Smooth muscle cell (in vitro differentiated cells): ENCODE measurements around the gene DIDO1. TPM values are rescaled to one million over a fixed set of nuclear protein-coding genes. Genes with fewer than 3 reads are reported as not detected.

ENCODE experiments used
- DNase-seq: peaks from one replicate; lab custom pipeline; 2025; ENCODE audit not compliant: unreplicated experiment; lab: John Stamatoyannopoulos, UW
- H2AFZ ChIP-seq: fragments of 200-600 bp; sonication (generic); 2 replicates; pipeline ENCODE4 v1.6.0; 2016; ENCODE audit warnings: antibody characterized with exemption, low read depth, mild to moderate bottlenecking
- H3F3A ChIP-seq: fragments of 200-600 bp; sonication (generic); 2 replicates; pipeline ENCODE4 v1.6.0; 2017; ENCODE audit warnings: antibody characterized with exemption, low read depth
- H3K27ac ChIP-seq: fragments of 200-600 bp; sonication (generic); 2 replicates; pipeline ENCODE4 v1.5.1; 2016; ENCODE audit warnings: low read depth, mild to moderate bottlenecking
- H3K27me3 ChIP-seq: fragments of 200-600 bp; sonication (generic); 2 replicates; pipeline ENCODE4 v1.6.1; 2016; ENCODE audit warnings: low read depth, mild to moderate bottlenecking
- H3K36me3 ChIP-seq: fragments of 200-600 bp; sonication (generic); 2 replicates; pipeline ENCODE4 v1.5.1; 2016; ENCODE audit warnings: low read depth
- H3K4me1 ChIP-seq: fragments of 200-600 bp; sonication (generic); 2 replicates; pipeline ENCODE4 v1.5.1; 2016; ENCODE audit warnings: low read depth
- H3K4me2 ChIP-seq: fragments of 200-600 bp; sonication (generic); 2 replicates; pipeline ENCODE4 v1.6.0; 2016; ENCODE audit warnings: mild to moderate bottlenecking
- H3K4me3 ChIP-seq: fragments of 200-600 bp; sonication (generic); 2 replicates; pipeline ENCODE4 v1.5.1; 2016; ENCODE audit warnings: mild to moderate bottlenecking
- H3K79me2 ChIP-seq: fragments of 200-600 bp; sonication (generic); 2 replicates; pipeline ENCODE4 v1.6.0; 2016; ENCODE audit warnings: low read depth, mild to moderate bottlenecking
- H3K9ac ChIP-seq: fragments of 200-600 bp; sonication (generic); 2 replicates; pipeline ENCODE4 v1.6.0; 2016; ENCODE audit warnings: low read depth
- H3K9me3 ChIP-seq: fragments of 200-600 bp; sonication (generic); replicated peaks from 2 replicates; pipeline ENCODE4 v1.5.1; 2016; ENCODE audit warnings: low read depth
- H4K20me1 ChIP-seq: fragments of 200-600 bp; sonication (generic); 2 replicates; pipeline ENCODE4 v1.6.0; 2016; ENCODE audit warnings: low read depth
- CTCF ChIP-seq: fragments of 200-600 bp; sonication (generic); IDR thresholded peaks from 2 replicates; pipeline ENCODE4 v1.5.1; 2017; ENCODE audit warnings: borderline replicate concordance, mild to moderate bottlenecking, antibody characterized with exemption; ENCODE audit not compliant: insufficient read depth, poor library complexity, severe bottlenecking
- WGBS: methylation state at CpG from one replicate; pipeline ENCODE4 v1.1.7; 2016; ENCODE audit warnings: low lambda C conversion rate; 5-methylcytosine and 5-hydroxymethylcytosine counted together
- polyA plus RNA-seq: library from polyadenylated mRNA; unstranded; fragments of >200 nt; fragmentation: Nextera tagmentation; extraction: Ambion mirVana; gene quantifications from 2 replicates; pipeline ENCODE4 v1.2.1, GENCODE V29; 2016
- total RNA-seq: library from RNA; depleted of rRNA; stranded (reverse); fragments of >200 nt; gene quantifications from 2 replicates; pipeline ENCODE4 v1.2.3, GENCODE V29; 2014

DIDO1 gene
- total and polyA plus RNA-seq, 2 experiments from 2014 or later = 16.0 to 25.8 TPM

- WGBS = 7% methylated on average over 30 of the region's 38 CpGs
Measured at GRCh38 chr20:62971950-62972844, 45.9 kb upstream of the DIDO1 start.

GRCh38 chr20:62971211-62971949 lies 45.1 kb upstream of the DIDO1 start:
- H3K4me1 ChIP-seq = peaks cover 5% of the 10 kb centered on the region
- no peak for TF ChIP-seq CTCF
- H3K9me3 ChIP-seq = no peaks in the 10 kb centered on the region
- H3K4me3 ChIP-seq = no peak overlapping the region
- H2AFZ ChIP-seq = no peak overlapping the region
- 83% methylated on average over 10 of the region's 10 CpGs for whole genome bisulfite sequencing
- no peak for DNase-seq
- H3K79me2 ChIP-seq = no peaks in the 10 kb centered on the region
- peaks cover 17% of the 10 kb centered on the region for H4K20me1 ChIP-seq
- no peak overlapping the region for H3K27ac ChIP-seq
- H3K27me3 ChIP-seq = peaks cover 35% of the 10 kb centered on the region
- H3F3A ChIP-seq = no peaks in the 10 kb centered on the region
- H3K9ac ChIP-seq = no peak overlapping the region
- H3K36me3 ChIP-seq = no peaks in the 10 kb centered on the region
- H3K4me2 ChIP-seq = no peak overlapping the region

More at GRCh38 chr20:62971950-62972844, 45.9 kb upstream of the DIDO1 start:
- H3K27ac ChIP-seq = no peak overlapping the region
- peaks cover 8% of the 10 kb centered on the region for H4K20me1 ChIP-seq
- no peaks in the 10 kb centered on the region for H3K36me3 ChIP-seq
- no peak overlapping the region for H2AFZ ChIP-seq
- DNase-seq = peak; percentile 60
- H3K79me2 ChIP-seq = no peaks in the 10 kb centered on the region
- H3K4me1 ChIP-seq = peaks cover 5% of the 10 kb centered on the region
- H3F3A ChIP-seq = no peaks in the 10 kb centered on the region
- H3K9ac ChIP-seq = no peak overlapping the region
- H3K4me2 ChIP-seq = peak overlapping the region; percentile 87
- TF ChIP-seq CTCF = peak; percentile 75
- H3K4me3 ChIP-seq = peak overlapping the region; percentile 45
- H3K27me3 ChIP-seq = peaks cover 35% of the 10 kb centered on the region
- no peaks in the 10 kb centered on the region for H3K9me3 ChIP-seq

- H3K9ac ChIP-seq = no peak overlapping the region
- 71% methylated on average over 33 of the region's 33 CpGs for WGBS
Measured at GRCh38 chr20:62970307-62971210, 44.3 kb upstream of the DIDO1 start.

More at GRCh38 chr20:62970307-62971210, 44.3 kb upstream of the DIDO1 start:
- no peaks in the 10 kb centered on the region for H3K36me3 ChIP-seq
- no peak overlapping the region for H3K4me2 ChIP-seq
- no peak overlapping the region for H3K27ac ChIP-seq
- no peak for TF ChIP-seq CTCF
- H3F3A ChIP-seq = no peaks in the 10 kb centered on the region
- H4K20me1 ChIP-seq = peaks cover 22% of the 10 kb centered on the region
- no peaks in the 10 kb centered on the region for H3K79me2 ChIP-seq
- H3K4me1 ChIP-seq = peaks cover 5% of the 10 kb centered on the region
- no peak overlapping the region for H3K4me3 ChIP-seq
- H2AFZ ChIP-seq = no peak overlapping the region
- H3K27me3 ChIP-seq = peaks cover 31% of the 10 kb centered on the region
- H3K9me3 ChIP-seq = no peaks in the 10 kb centered on the region
- DNase-seq = no peak
